ENCODE results near the gene TECPR2.
A peak's percentile ranks its signal among the peaks of the same experiment; 100 is the strongest.
"Not testable (repeated sequence)": the region's sequence is repeated elsewhere in the genome, so short reads cannot be mapped to it uniquely, and the experiment has no call there.

Gene TECPR2

GRCh38 chr14:102344084-102344483, 18.7 kb upstream of the TECPR2 start:
- DNase-seq, result no peak
- no peak for TF ChIP-seq GATA1 (IDR thresholded peaks at IDR 0.05; ENCODE audit: low read depth, low read length)
- TF ChIP-seq POLR2A (IDR thresholded peaks at IDR 0.05; ENCODE audit: low read length), result no peak

- TF ChIP-seq POLR2A (IDR thresholded peaks at IDR 0.05; ENCODE audit: low read length) (no peak), GATA1 (IDR thresholded peaks at IDR 0.05; ENCODE audit: low read depth, low read length) (no peak)
- no peak for DNase-seq
These were observed 18.3 kb upstream of the TECPR2 start for GRCh38 chr14:102344485-102344884.

GRCh38 chr14:102345232-102345631, 17.5 kb upstream of the TECPR2 start:
- no peak for DNase-seq
- TF ChIP-seq POLR2A (IDR thresholded peaks at IDR 0.05; ENCODE audit: low read length), result no peak
- no peak for TF ChIP-seq GATA1 (IDR thresholded peaks at IDR 0.05; ENCODE audit: low read depth, low read length)

GRCh38 chr14:102346645-102347044, 16.1 kb upstream of the TECPR2 start:
- TF ChIP-seq GATA1 (IDR thresholded peaks at IDR 0.05; ENCODE audit: low read depth, low read length) (no peak), POLR2A (IDR thresholded peaks at IDR 0.05; ENCODE audit: low read length) (no peak)
- no peak for DNase-seq

- no peak for DNase-seq
- TF ChIP-seq GATA1 (IDR thresholded peaks at IDR 0.05; ENCODE audit: low read depth, low read length) (no peak), POLR2A (IDR thresholded peaks at IDR 0.05; ENCODE audit: low read length) (no peak)
These were observed 14.4 kb upstream of the TECPR2 start for GRCh38 chr14:102348376-102348775.

- DNase-seq, result no peak
- TF ChIP-seq POLR2A (IDR thresholded peaks at IDR 0.05; ENCODE audit: low read length) (no peak), GATA1 (IDR thresholded peaks at IDR 0.05; ENCODE audit: low read depth, low read length) (no peak)
These were observed 11.7 kb upstream of the TECPR2 start for GRCh38 chr14:102351023-102351422.

- not testable (repeated sequence) for DNase-seq
These were observed 11.1 kb upstream of the TECPR2 start for GRCh38 chr14:102351593-102351992.

GRCh38 chr14:102352213-102352612, 10.5 kb upstream of the TECPR2 start:
- no peak for TF ChIP-seq GATA1 (IDR thresholded peaks at IDR 0.05; ENCODE audit: low read depth, low read length)
- TF ChIP-seq POLR2A (IDR thresholded peaks at IDR 0.05; ENCODE audit: low read length), result no peak
- no peak for DNase-seq

GRCh38 chr14:102353126-102353619, 9.6 kb upstream of the TECPR2 start:
- TF ChIP-seq POLR2A (IDR thresholded peaks at IDR 0.05; ENCODE audit: low read length) (no peak), GATA1 (IDR thresholded peaks at IDR 0.05; ENCODE audit: low read depth, low read length) (no peak)
- DNase-seq, result no peak

- DNase-seq, result no peak
- TF ChIP-seq POLR2A (IDR thresholded peaks at IDR 0.05; ENCODE audit: low read length) (no peak), GATA1 (IDR thresholded peaks at IDR 0.05; ENCODE audit: low read depth, low read length) (no peak)
These were observed 6.5 kb upstream of the TECPR2 start for GRCh38 chr14:102356280-102356679.

- no peak for TF ChIP-seq GATA1 (IDR thresholded peaks at IDR 0.05; ENCODE audit: low read depth, low read length)
- TF ChIP-seq POLR2A (IDR thresholded peaks at IDR 0.05; ENCODE audit: low read length), result no peak
- DNase-seq, result peak in 1 of 2 experiments; percentile 15
These were observed 3.4 kb upstream of the TECPR2 start for GRCh38 chr14:102359341-102359740.

- TF ChIP-seq GATA1 (IDR thresholded peaks at IDR 0.05; ENCODE audit: low read depth, low read length) (no peak), POLR2A (IDR thresholded peaks at IDR 0.05; ENCODE audit: low read length) (no peak)
- no peak for DNase-seq
These were observed 2.4 kb upstream of the TECPR2 start for GRCh38 chr14:102360388-102360787.

- no peak for TF ChIP-seq GATA1 (IDR thresholded peaks at IDR 0.05; ENCODE audit: low read depth, low read length)
- no peak for TF ChIP-seq POLR2A (IDR thresholded peaks at IDR 0.05; ENCODE audit: low read length)
These were observed 657 bp upstream of the TECPR2 start for GRCh38 chr14:102362084-102362483.

GRCh38 chr14:102363182-102363943, 622 bp downstream of the TECPR2 start:
- peak; percentile 67 to 75 for DNase-seq
- TF ChIP-seq GATA1 (IDR thresholded peaks at IDR 0.05; ENCODE audit: low read depth, low read length), result no peak
- TF ChIP-seq POLR2A (IDR thresholded peaks at IDR 0.05; ENCODE audit: low read length), result no peak

More at GRCh38 chr14:102362084-102362483, 657 bp upstream of the TECPR2 start:
- peak; percentile 60 to 69 for DNase-seq

- no peak for DNase-seq
- TF ChIP-seq POLR2A (IDR thresholded peaks at IDR 0.05; ENCODE audit: low read length) (no peak), GATA1 (IDR thresholded peaks at IDR 0.05; ENCODE audit: low read depth, low read length) (no peak)
These were observed 7.6 kb downstream of the TECPR2 start for GRCh38 chr14:102370305-102370809.

Data from erythroblast (primary cell).